Panc1 (cell line): Measurements from ENCODE around the gene COG7.

Experiments
- POLR2AphosphoS5 ChIP-seq: IDR thresholded peaks from 2 replicates; pipeline ENCODE4 v1.6.1; 2012; ENCODE audit warnings: mild to moderate bottlenecking, low read depth, low read length, moderate library complexity
- SIN3A ChIP-seq: IDR thresholded peaks from 2 replicates; pipeline ENCODE4 v1.6.1; 2012; ENCODE audit warnings: low read depth, mild to moderate bottlenecking, low read length, moderate library complexity, borderline replicate concordance; ENCODE audit not compliant: insufficient read depth
- TCF7L2 ChIP-seq: IDR thresholded peaks from 2 replicates; pipeline ENCODE4 v1.6.1; 2011; ENCODE audit warnings: mild to moderate bottlenecking, low read depth, low read length, inconsistent platforms
- TF ChIP-seq, protein P1 (sequence below): fragments of 450-650 bp; IDR thresholded peaks from 2 replicates; pipeline ENCODE4 v1.5.1; 2017; ENCODE audit warnings: mild to moderate bottlenecking
- TF ChIP-seq, protein P2 (sequence below), 2 experiments: IDR thresholded peaks; 2 replicates each; pipeline ENCODE4 v1.6.1; 2011 to 2012; ENCODE audit warnings: low read depth in 2 of 2, control low read depth in 1 of 2, low read length in 1 of 2, mild to moderate bottlenecking in 1 of 2, moderate library complexity in 1 of 2; ENCODE audit not compliant: insufficient read depth in 1 of 2

DNA sequence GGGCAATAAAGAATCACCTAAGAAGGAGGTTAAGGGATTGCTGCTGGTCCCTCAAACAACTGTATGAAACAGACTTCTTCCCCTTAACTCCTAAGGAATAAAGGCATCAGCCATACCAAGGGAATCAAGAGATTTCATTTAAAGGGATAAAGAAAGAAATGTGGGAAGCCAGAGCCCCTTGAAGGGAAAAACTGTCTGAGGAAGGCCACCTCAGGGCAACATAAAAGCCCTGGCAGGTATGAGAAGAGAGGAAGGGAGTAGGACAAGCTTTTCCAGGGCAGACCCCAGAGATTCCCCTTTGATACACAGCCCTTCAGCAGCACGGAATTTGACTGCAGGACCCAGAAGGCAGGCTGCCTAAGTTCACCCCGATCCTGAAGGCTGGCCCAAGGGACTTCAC is 43.5 kb downstream of the COG7 start:
- no peak for TF ChIP-seq POLR2AphosphoS5
- TF ChIP-seq, protein P1, sequence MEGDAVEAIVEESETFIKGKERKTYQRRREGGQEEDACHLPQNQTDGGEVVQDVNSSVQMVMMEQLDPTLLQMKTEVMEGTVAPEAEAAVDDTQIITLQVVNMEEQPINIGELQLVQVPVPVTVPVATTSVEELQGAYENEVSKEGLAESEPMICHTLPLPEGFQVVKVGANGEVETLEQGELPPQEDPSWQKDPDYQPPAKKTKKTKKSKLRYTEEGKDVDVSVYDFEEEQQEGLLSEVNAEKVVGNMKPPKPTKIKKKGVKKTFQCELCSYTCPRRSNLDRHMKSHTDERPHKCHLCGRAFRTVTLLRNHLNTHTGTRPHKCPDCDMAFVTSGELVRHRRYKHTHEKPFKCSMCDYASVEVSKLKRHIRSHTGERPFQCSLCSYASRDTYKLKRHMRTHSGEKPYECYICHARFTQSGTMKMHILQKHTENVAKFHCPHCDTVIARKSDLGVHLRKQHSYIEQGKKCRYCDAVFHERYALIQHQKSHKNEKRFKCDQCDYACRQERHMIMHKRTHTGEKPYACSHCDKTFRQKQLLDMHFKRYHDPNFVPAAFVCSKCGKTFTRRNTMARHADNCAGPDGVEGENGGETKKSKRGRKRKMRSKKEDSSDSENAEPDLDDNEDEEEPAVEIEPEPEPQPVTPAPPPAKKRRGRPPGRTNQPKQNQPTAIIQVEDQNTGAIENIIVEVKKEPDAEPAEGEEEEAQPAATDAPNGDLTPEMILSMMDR: no peak
- TF ChIP-seq SIN3A: no peak
- no peak for TF ChIP-seq TCF7L2
- TF ChIP-seq, protein P2, sequence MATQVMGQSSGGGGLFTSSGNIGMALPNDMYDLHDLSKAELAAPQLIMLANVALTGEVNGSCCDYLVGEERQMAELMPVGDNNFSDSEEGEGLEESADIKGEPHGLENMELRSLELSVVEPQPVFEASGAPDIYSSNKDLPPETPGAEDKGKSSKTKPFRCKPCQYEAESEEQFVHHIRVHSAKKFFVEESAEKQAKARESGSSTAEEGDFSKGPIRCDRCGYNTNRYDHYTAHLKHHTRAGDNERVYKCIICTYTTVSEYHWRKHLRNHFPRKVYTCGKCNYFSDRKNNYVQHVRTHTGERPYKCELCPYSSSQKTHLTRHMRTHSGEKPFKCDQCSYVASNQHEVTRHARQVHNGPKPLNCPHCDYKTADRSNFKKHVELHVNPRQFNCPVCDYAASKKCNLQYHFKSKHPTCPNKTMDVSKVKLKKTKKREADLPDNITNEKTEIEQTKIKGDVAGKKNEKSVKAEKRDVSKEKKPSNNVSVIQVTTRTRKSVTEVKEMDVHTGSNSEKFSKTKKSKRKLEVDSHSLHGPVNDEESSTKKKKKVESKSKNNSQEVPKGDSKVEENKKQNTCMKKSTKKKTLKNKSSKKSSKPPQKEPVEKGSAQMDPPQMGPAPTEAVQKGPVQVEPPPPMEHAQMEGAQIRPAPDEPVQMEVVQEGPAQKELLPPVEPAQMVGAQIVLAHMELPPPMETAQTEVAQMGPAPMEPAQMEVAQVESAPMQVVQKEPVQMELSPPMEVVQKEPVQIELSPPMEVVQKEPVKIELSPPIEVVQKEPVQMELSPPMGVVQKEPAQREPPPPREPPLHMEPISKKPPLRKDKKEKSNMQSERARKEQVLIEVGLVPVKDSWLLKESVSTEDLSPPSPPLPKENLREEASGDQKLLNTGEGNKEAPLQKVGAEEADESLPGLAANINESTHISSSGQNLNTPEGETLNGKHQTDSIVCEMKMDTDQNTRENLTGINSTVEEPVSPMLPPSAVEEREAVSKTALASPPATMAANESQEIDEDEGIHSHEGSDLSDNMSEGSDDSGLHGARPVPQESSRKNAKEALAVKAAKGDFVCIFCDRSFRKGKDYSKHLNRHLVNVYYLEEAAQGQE (IDR thresholded peaks at IDR 0.05; ENCODE audit: insufficient read depth in 1 of 2, low read depth in 2 of 2, low read length in 1 of 2): no peak
